HepG2 (cell line): ENCODE measurements around the gene CCDC183. TPM values are rescaled to one million over a fixed set of nuclear protein-coding genes. Genes with fewer than 3 reads are reported as not detected.

Source experiments
- GZF1 ChIP-seq: sonication (generic); formaldehyde crosslinking; IDR thresholded peaks from 2 replicates; pipeline ENCODE4 v1.5.1; 2020; ENCODE audit warnings: mild to moderate bottlenecking, missing genetic modification reagents
- MAFG ChIP-seq: sonication (generic); formaldehyde crosslinking; IDR thresholded peaks from 2 replicates; pipeline ENCODE4 v1.5.1; 2020; ENCODE audit warnings: mild to moderate bottlenecking, missing genetic modification reagents
- NFE2L2 ChIP-seq: fragments of 150-350 bp; IDR thresholded peaks from 2 replicates; pipeline ENCODE4 v1.6.1; 2014; ENCODE audit warnings: low read length
- PHF21A ChIP-seq: sonication (generic); formaldehyde crosslinking; IDR thresholded peaks from 2 replicates; pipeline ENCODE4 v1.5.0; 2020; ENCODE audit warnings: mild to moderate bottlenecking, missing genetic modification reagents
- RBAK ChIP-seq: sonication (generic); formaldehyde crosslinking; IDR thresholded peaks from 2 replicates; pipeline ENCODE4 v1.5.1; 2020; ENCODE audit warnings: mild to moderate bottlenecking, missing genetic modification reagents
- TP53 ChIP-seq: sonication (generic); formaldehyde crosslinking; conservative IDR thresholded peaks from 2 replicates; pipeline ENCODE4 v1.4.0; 2020; ENCODE audit warnings: missing genetic modification reagents
- YEATS2 ChIP-seq: sonication (generic); formaldehyde crosslinking; IDR thresholded peaks from 2 replicates; pipeline ENCODE4 v1.4.0; 2020; ENCODE audit warnings: missing genetic modification reagents, borderline replicate concordance
- YY1 ChIP-seq: IDR thresholded peaks from 2 replicates; pipeline ENCODE4 v1.6.1; 2011; ENCODE audit warnings: low read length, low read depth, moderate library complexity, mild to moderate bottlenecking; ENCODE audit not compliant: insufficient read depth, insufficient replicate concordance
- ZBTB21 ChIP-seq: sonication (generic); formaldehyde crosslinking; IDR thresholded peaks from 2 replicates; pipeline ENCODE4 v1.4.0; 2020; ENCODE audit warnings: missing genetic modification reagents
- ZNF550 ChIP-seq: sonication (generic); formaldehyde crosslinking; IDR thresholded peaks from 2 replicates; pipeline ENCODE4 v1.4.0; 2020; ENCODE audit warnings: mild to moderate bottlenecking, missing genetic modification reagents, borderline replicate concordance
- ZNF747 ChIP-seq: sonication (generic); formaldehyde crosslinking; IDR thresholded peaks from 2 replicates; pipeline ENCODE4 v1.8.1; 2023; ENCODE audit warnings: missing genetic modification reagents, mild to moderate bottlenecking, borderline replicate concordance
- ZNF75D ChIP-seq: sonication (generic); formaldehyde crosslinking; IDR thresholded peaks from 2 replicates; pipeline ENCODE4 v1.8.1; 2023; ENCODE audit warnings: missing genetic modification reagents, mild to moderate bottlenecking, borderline replicate concordance
- polyA plus RNA-seq, 8 experiments: library from polyadenylated mRNA; depleted of rRNA in 3 of 8; stranded (reverse) in 7 of 8; unstranded in 1 of 8; fragments of >200 nt; fragmentation: Illumina TruSeq in 4 of 8; extraction: Trizol in 4 of 8; gene quantifications; 2 replicates each; pipeline versions ENCODE4 v1.2.1 to v1.2.3, GENCODE V29; 2011 to 2016; ENCODE audit warnings: low read depth in 4 of 8, missing spikeins in 1 of 8, mixed read lengths in 1 of 8; ENCODE audit not compliant: insufficient read depth in 1 of 8
- total RNA-seq, 5 experiments: library from RNA; depleted of rRNA; stranded (reverse); fragments of >200 nt; fragmentation: Illumina TruSeq; extraction: Trizol; gene quantifications; 2 replicates each; pipeline ENCODE4 v1.2.3, GENCODE V29; 2016; ENCODE audit warnings: low read depth in 1 of 5
- TF ChIP-seq, protein P1 (sequence below): sonication (generic); formaldehyde crosslinking; IDR thresholded peaks from 2 replicates; pipeline ENCODE4 v1.4.0; 2020; ENCODE audit warnings: missing genetic modification reagents
- TF ChIP-seq, protein P2 (sequence below): sonication (generic); formaldehyde crosslinking; IDR thresholded peaks from 2 replicates; pipeline ENCODE4 v1.8.1; 2023; ENCODE audit warnings: missing genetic modification reagents, inconsistent platforms, borderline replicate concordance
- TF ChIP-seq, protein P3 (sequence below): sonication (generic); formaldehyde crosslinking; IDR thresholded peaks from 2 replicates; pipeline ENCODE4 v1.4.0; 2020; ENCODE audit warnings: missing genetic modification reagents
- TF ChIP-seq, protein P4 (sequence below): fragments of 450-650 bp; IDR thresholded peaks from 2 replicates; pipeline ENCODE4 v1.6.1; 2017; ENCODE audit warnings: mild to moderate bottlenecking
- TF ChIP-seq, protein P5 (sequence below): sonication (generic); formaldehyde crosslinking; IDR thresholded peaks from 2 replicates; pipeline ENCODE4 v1.5.0; 2020; ENCODE audit warnings: missing genetic modification reagents

CCDC183 gene
- total and polyA plus RNA-seq, 2 of the 13 experiments (the other 11 are each of a cell fraction or from before 2014, with no cell fraction given) = 5.0 to 66.4 TPM

DNA sequence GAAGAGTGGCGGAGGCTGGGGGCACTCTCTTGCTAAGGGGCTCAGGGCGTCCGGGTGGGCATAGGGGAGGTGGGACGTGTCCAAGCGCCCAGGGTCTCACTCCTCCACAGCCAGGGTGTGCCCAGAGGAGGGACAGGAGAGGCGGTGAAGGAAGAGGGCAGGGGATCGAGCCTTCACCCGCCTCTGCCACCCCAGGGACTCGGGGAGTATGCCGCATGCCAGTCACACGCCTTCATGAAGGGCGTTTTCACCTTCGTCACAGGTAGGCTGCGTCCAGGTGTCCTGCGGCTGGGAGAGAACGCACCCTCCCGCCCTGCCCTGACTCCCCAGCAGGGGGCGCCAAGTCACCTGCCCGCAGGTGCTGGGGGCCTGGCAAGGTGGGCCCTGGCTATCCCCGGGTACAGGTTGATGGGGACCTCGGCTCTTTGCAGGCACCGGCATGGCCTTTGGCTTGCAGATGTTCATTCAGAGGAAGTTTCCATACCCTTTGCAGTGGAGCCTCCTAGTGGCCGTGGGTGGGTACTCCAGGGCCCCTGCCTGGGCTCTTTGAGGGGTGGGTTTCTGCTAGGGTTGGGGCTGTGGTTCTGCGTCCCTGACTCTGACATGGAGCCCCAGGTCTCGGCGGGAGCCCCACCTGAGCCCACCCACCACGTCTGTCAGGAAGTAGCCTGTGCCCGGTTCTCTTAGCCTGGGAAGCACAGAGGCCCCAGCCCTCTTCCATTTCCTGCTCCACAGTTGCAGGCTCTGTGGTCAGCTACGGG is 4.4 kb upstream of the CCDC183 start (continued):
- TF ChIP-seq PHF21A (CRISPR knock-in tag) (peak; percentile 55), MAFG (CRISPR knock-in tag) (no peak), YY1 (peak; percentile 23), TP53 (CRISPR knock-in tag) (0 out of 2 replicates have a peak, but pooled peaks have one; percentile 59), ZBTB21 (CRISPR knock-in tag) (no peak), ZNF550 (CRISPR knock-in tag) (no peak), ZNF747 (CRISPR knock-in tag) (no peak), GZF1 (0 out of 2 replicates have a peak, but pooled peaks have one; percentile 59), RBAK (no peak), YEATS2 (CRISPR knock-in tag) (no peak), NFE2L2 (no peak), ZNF75D (CRISPR knock-in tag) (no peak)
- TF ChIP-seq, protein P1, sequence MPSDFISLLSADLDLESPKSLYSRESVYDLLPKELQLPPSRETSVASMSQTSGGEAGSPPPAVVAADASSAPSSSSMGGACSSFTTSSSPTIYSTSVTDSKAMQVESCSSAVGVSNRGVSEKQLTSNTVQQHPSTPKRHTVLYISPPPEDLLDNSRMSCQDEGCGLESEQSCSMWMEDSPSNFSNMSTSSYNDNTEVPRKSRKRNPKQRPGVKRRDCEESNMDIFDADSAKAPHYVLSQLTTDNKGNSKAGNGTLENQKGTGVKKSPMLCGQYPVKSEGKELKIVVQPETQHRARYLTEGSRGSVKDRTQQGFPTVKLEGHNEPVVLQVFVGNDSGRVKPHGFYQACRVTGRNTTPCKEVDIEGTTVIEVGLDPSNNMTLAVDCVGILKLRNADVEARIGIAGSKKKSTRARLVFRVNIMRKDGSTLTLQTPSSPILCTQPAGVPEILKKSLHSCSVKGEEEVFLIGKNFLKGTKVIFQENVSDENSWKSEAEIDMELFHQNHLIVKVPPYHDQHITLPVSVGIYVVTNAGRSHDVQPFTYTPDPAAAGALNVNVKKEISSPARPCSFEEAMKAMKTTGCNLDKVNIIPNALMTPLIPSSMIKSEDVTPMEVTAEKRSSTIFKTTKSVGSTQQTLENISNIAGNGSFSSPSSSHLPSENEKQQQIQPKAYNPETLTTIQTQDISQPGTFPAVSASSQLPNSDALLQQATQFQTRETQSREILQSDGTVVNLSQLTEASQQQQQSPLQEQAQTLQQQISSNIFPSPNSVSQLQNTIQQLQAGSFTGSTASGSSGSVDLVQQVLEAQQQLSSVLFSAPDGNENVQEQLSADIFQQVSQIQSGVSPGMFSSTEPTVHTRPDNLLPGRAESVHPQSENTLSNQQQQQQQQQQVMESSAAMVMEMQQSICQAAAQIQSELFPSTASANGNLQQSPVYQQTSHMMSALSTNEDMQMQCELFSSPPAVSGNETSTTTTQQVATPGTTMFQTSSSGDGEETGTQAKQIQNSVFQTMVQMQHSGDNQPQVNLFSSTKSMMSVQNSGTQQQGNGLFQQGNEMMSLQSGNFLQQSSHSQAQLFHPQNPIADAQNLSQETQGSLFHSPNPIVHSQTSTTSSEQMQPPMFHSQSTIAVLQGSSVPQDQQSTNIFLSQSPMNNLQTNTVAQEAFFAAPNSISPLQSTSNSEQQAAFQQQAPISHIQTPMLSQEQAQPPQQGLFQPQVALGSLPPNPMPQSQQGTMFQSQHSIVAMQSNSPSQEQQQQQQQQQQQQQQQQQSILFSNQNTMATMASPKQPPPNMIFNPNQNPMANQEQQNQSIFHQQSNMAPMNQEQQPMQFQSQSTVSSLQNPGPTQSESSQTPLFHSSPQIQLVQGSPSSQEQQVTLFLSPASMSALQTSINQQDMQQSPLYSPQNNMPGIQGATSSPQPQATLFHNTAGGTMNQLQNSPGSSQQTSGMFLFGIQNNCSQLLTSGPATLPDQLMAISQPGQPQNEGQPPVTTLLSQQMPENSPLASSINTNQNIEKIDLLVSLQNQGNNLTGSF (CRISPR knock-in tag) = no peak
- TF ChIP-seq, protein P2, sequence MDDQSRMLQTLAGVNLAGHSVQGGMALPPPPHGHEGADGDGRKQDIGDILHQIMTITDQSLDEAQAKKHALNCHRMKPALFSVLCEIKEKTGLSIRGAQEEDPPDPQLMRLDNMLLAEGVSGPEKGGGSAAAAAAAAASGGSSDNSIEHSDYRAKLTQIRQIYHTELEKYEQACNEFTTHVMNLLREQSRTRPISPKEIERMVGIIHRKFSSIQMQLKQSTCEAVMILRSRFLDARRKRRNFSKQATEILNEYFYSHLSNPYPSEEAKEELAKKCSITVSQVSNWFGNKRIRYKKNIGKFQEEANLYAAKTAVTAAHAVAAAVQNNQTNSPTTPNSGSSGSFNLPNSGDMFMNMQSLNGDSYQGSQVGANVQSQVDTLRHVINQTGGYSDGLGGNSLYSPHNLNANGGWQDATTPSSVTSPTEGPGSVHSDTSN (CRISPR knock-in tag) = no peak
- TF ChIP-seq, protein P3, sequence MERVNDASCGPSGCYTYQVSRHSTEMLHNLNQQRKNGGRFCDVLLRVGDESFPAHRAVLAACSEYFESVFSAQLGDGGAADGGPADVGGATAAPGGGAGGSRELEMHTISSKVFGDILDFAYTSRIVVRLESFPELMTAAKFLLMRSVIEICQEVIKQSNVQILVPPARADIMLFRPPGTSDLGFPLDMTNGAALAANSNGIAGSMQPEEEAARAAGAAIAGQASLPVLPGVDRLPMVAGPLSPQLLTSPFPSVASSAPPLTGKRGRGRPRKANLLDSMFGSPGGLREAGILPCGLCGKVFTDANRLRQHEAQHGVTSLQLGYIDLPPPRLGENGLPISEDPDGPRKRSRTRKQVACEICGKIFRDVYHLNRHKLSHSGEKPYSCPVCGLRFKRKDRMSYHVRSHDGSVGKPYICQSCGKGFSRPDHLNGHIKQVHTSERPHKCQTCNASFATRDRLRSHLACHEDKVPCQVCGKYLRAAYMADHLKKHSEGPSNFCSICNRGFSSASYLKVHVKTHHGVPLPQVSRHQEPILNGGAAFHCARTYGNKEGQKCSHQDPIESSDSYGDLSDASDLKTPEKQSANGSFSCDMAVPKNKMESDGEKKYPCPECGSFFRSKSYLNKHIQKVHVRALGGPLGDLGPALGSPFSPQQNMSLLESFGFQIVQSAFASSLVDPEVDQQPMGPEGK = peak; percentile 49
- TF ChIP-seq, protein P4, sequence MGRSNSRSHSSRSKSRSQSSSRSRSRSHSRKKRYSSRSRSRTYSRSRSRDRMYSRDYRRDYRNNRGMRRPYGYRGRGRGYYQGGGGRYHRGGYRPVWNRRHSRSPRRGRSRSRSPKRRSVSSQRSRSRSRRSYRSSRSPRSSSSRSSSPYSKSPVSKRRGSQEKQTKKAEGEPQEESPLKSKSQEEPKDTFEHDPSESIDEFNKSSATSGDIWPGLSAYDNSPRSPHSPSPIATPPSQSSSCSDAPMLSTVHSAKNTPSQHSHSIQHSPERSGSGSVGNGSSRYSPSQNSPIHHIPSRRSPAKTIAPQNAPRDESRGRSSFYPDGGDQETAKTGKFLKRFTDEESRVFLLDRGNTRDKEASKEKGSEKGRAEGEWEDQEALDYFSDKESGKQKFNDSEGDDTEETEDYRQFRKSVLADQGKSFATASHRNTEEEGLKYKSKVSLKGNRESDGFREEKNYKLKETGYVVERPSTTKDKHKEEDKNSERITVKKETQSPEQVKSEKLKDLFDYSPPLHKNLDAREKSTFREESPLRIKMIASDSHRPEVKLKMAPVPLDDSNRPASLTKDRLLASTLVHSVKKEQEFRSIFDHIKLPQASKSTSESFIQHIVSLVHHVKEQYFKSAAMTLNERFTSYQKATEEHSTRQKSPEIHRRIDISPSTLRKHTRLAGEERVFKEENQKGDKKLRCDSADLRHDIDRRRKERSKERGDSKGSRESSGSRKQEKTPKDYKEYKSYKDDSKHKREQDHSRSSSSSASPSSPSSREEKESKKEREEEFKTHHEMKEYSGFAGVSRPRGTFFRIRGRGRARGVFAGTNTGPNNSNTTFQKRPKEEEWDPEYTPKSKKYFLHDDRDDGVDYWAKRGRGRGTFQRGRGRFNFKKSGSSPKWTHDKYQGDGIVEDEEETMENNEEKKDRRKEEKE = no peak
- TF ChIP-seq, protein P5, sequence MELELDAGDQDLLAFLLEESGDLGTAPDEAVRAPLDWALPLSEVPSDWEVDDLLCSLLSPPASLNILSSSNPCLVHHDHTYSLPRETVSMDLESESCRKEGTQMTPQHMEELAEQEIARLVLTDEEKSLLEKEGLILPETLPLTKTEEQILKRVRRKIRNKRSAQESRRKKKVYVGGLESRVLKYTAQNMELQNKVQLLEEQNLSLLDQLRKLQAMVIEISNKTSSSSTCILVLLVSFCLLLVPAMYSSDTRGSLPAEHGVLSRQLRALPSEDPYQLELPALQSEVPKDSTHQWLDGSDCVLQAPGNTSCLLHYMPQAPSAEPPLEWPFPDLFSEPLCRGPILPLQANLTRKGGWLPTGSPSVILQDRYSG (CRISPR knock-in tag) = no peak
